Measurements from ENCODE around the gene CDX1.
"Not testable (repeated sequence)": the region's sequence is repeated elsewhere in the genome, so short reads cannot be mapped to it uniquely, and the experiment has no call there.

Gene CDX1

GRCh38 chr5:150229571-150229970, 63.0 kb downstream of the CDX1 start:
- no peaks in the 10 kb centered on the region for H3K27me3 ChIP-seq (replicated peaks; ENCODE audit: control insufficient read depth, insufficient read depth, low read length)
- no peak for DNase-seq (ENCODE audit: low read depth)
- no peaks in the 10 kb centered on the region for H3K36me3 ChIP-seq (ENCODE audit: control insufficient read depth, insufficient read depth, low read length, severe bottlenecking)
- no peaks in the 10 kb centered on the region for H3K9me3 ChIP-seq (ENCODE audit: control insufficient read depth, low read length)
- no peak overlapping the region for H3K9ac ChIP-seq (ENCODE audit: low read length)
- no peak overlapping the region for H3K4me3 ChIP-seq (ENCODE audit: low read length)
- peaks cover 8% of the 10 kb centered on the region for H3K4me1 ChIP-seq (ENCODE audit: control insufficient read depth, insufficient read depth, low read length)

GRCh38 chr5:150230842-150231241, 64.3 kb downstream of the CDX1 start:
- H3K9ac ChIP-seq (ENCODE audit: low read length), result no peak overlapping the region
- H3K36me3 ChIP-seq (ENCODE audit: control insufficient read depth, insufficient read depth, low read length, severe bottlenecking), result no peaks in the 10 kb centered on the region
- peaks cover 8% of the 10 kb centered on the region for H3K4me1 ChIP-seq (ENCODE audit: control insufficient read depth, insufficient read depth, low read length)
- H3K27me3 ChIP-seq (replicated peaks; ENCODE audit: control insufficient read depth, insufficient read depth, low read length), result no peaks in the 10 kb centered on the region
- H3K9me3 ChIP-seq (ENCODE audit: control insufficient read depth, low read length), result no peaks in the 10 kb centered on the region
- no peak for DNase-seq (ENCODE audit: low read depth)
- H3K4me3 ChIP-seq (ENCODE audit: low read length), result no peak overlapping the region

GRCh38 chr5:150233706-150234105, 67.1 kb downstream of the CDX1 start:
- not testable (repeated sequence) for H3K4me3 ChIP-seq (ENCODE audit: low read length); H3K9ac ChIP-seq (ENCODE audit: low read length); H3K27me3 ChIP-seq (replicated peaks; ENCODE audit: control insufficient read depth, insufficient read depth, low read length); H3K9me3 ChIP-seq (ENCODE audit: control insufficient read depth, low read length); H3K4me1 ChIP-seq (ENCODE audit: control insufficient read depth, insufficient read depth, low read length); H3K36me3 ChIP-seq (ENCODE audit: control insufficient read depth, insufficient read depth, low read length, severe bottlenecking); DNase-seq (ENCODE audit: low read depth)

Data from adipocyte (in vitro differentiated cells).